ENCODE results near the gene ARPC2. TPM values are rescaled to one million over a fixed set of nuclear protein-coding genes. Genes with fewer than 3 reads are reported as not detected.

The ARPC2 gene
- polyA plus RNA-seq, 1 donor = 269 TPM

GRCh38 chr2:218244665-218245064 lies 27.7 kb downstream of the ARPC2 start:
- no peak overlapping the region for H3K4me3 ChIP-seq (ENCODE audit: low read length)
- H3K27ac ChIP-seq (ENCODE audit: low read length) = no peak overlapping the region
- H3K27me3 ChIP-seq (ENCODE audit: control insufficient read depth, insufficient read depth, low read length) = no peaks in the 10 kb centered on the region
- peaks cover 92% of the 10 kb centered on the region for H3K36me3 ChIP-seq (ENCODE audit: control insufficient read depth, insufficient read depth, low read length)
- no peak for DNase-seq
- no peaks in the 10 kb centered on the region for H3K9me3 ChIP-seq (ENCODE audit: control insufficient read depth, low read depth, low read length)
- 83% methylated on average over 1 of the region's 2 CpGs for WGBS (ENCODE audit: insufficient coverage, low lambda C conversion rate)
- H3K4me1 ChIP-seq (ENCODE audit: control insufficient read depth, insufficient read depth, low read length) = no peaks in the 10 kb centered on the region

GRCh38 chr2:218245214-218245613 lies 28.2 kb downstream of the ARPC2 start:
- Histone ChIP-seq H3K27me3 (ENCODE audit: control insufficient read depth, insufficient read depth, low read length) (no peaks in the 10 kb centered on the region), H3K9me3 (ENCODE audit: control insufficient read depth, low read depth, low read length) (no peaks in the 10 kb centered on the region), H3K4me3 (ENCODE audit: low read length) (no peak overlapping the region), H3K27ac (ENCODE audit: low read length) (no peak overlapping the region), H3K36me3 (ENCODE audit: control insufficient read depth, insufficient read depth, low read length) (peaks cover 92% of the 10 kb centered on the region), H3K4me1 (ENCODE audit: control insufficient read depth, insufficient read depth, low read length) (no peaks in the 10 kb centered on the region)
- DNase-seq = no peak
- WGBS (ENCODE audit: insufficient coverage, low lambda C conversion rate) = no CpG with 5 or more reads among the region's 5 CpGs

- peaks cover 95% of the 10 kb centered on the region for H3K36me3 ChIP-seq (ENCODE audit: control insufficient read depth, insufficient read depth, low read length)
- no peak for DNase-seq
Measured at GRCh38 chr2:218249691-218250090, 32.7 kb downstream of the ARPC2 start.

GRCh38 chr2:218252509-218253231 lies 35.7 kb downstream of the ARPC2 start:
- Histone ChIP-seq H3K4me1 (ENCODE audit: control insufficient read depth, insufficient read depth, low read length) (peaks cover 8% of the 10 kb centered on the region), H3K36me3 (ENCODE audit: control insufficient read depth, insufficient read depth, low read length) (peaks cover 87% of the 10 kb centered on the region), H3K4me3 (ENCODE audit: low read length) (no peak overlapping the region), H3K9me3 (ENCODE audit: control insufficient read depth, low read depth, low read length) (no peaks in the 10 kb centered on the region), H3K27me3 (ENCODE audit: control insufficient read depth, insufficient read depth, low read length) (no peaks in the 10 kb centered on the region), H3K27ac (ENCODE audit: low read length) (no peak overlapping the region)
- WGBS (ENCODE audit: insufficient coverage, low lambda C conversion rate) = no CpG with 5 or more reads among the region's 7 CpGs
- DNase-seq = no peak

More at GRCh38 chr2:218249691-218250090, 32.7 kb downstream of the ARPC2 start:
- Histone ChIP-seq H3K27ac (ENCODE audit: low read length) (no peak overlapping the region), H3K4me1 (ENCODE audit: control insufficient read depth, insufficient read depth, low read length) (peaks cover 8% of the 10 kb centered on the region), H3K9me3 (ENCODE audit: control insufficient read depth, low read depth, low read length) (no peaks in the 10 kb centered on the region), H3K27me3 (ENCODE audit: control insufficient read depth, insufficient read depth, low read length) (no peaks in the 10 kb centered on the region), H3K4me3 (ENCODE audit: low read length) (no peak overlapping the region)
- WGBS (ENCODE audit: insufficient coverage, low lambda C conversion rate) = no CpG with 5 or more reads among the region's 13 CpGs

GRCh38 chr2:218253232-218253625 lies 36.2 kb downstream of the ARPC2 start:
- DNase-seq = peak in 1 of 2 donors; percentile 77
- no peaks in the 10 kb centered on the region for H3K9me3 ChIP-seq (ENCODE audit: control insufficient read depth, low read depth, low read length)
- H3K27me3 ChIP-seq (ENCODE audit: control insufficient read depth, insufficient read depth, low read length) = no peaks in the 10 kb centered on the region
- H3K27ac ChIP-seq (ENCODE audit: low read length) = peak overlapping the region; percentile 47
- peaks cover 8% of the 10 kb centered on the region for H3K4me1 ChIP-seq (ENCODE audit: control insufficient read depth, insufficient read depth, low read length)
- no CpG with 5 or more reads among the region's 5 CpGs for WGBS (ENCODE audit: insufficient coverage, low lambda C conversion rate)
- no peak overlapping the region for H3K4me3 ChIP-seq (ENCODE audit: low read length)
- H3K36me3 ChIP-seq (ENCODE audit: control insufficient read depth, insufficient read depth, low read length) = peaks cover 82% of the 10 kb centered on the region

- peaks cover 9% of the 10 kb centered on the region for H3K4me1 ChIP-seq (ENCODE audit: control insufficient read depth, insufficient read depth, low read length)
- H3K4me3 ChIP-seq (ENCODE audit: low read length) = no peak overlapping the region
- DNase-seq = no peak
- WGBS (ENCODE audit: insufficient coverage, low lambda C conversion rate) = no CpG with 5 or more reads among the region's 6 CpGs
- H3K9me3 ChIP-seq (ENCODE audit: control insufficient read depth, low read depth, low read length) = no peaks in the 10 kb centered on the region
- peaks cover 61% of the 10 kb centered on the region for H3K36me3 ChIP-seq (ENCODE audit: control insufficient read depth, insufficient read depth, low read length)
- H3K27me3 ChIP-seq (ENCODE audit: control insufficient read depth, insufficient read depth, low read length) = no peaks in the 10 kb centered on the region
- H3K27ac ChIP-seq (ENCODE audit: low read length) = no peak overlapping the region
Measured at GRCh38 chr2:218255446-218255845, 38.5 kb downstream of the ARPC2 start.

- WGBS (ENCODE audit: insufficient coverage, low lambda C conversion rate) = 90% methylated on average over 2 of the region's 13 CpGs
- H3K4me1 ChIP-seq (ENCODE audit: control insufficient read depth, insufficient read depth, low read length) = peaks cover 23% of the 10 kb centered on the region
Measured at GRCh38 chr2:218256612-218257350, 39.8 kb downstream of the ARPC2 start.

GRCh38 chr2:218257390-218257981 lies 40.5 kb downstream of the ARPC2 start:
- Histone ChIP-seq H3K27me3 (ENCODE audit: control insufficient read depth, insufficient read depth, low read length) (no peaks in the 10 kb centered on the region), H3K4me3 (ENCODE audit: low read length) (no peak overlapping the region), H3K36me3 (ENCODE audit: control insufficient read depth, insufficient read depth, low read length) (peaks cover 42% of the 10 kb centered on the region), H3K9me3 (ENCODE audit: control insufficient read depth, low read depth, low read length) (no peaks in the 10 kb centered on the region), H3K27ac (ENCODE audit: low read length) (peak overlapping the region; percentile 2), H3K4me1 (ENCODE audit: control insufficient read depth, insufficient read depth, low read length) (peaks cover 28% of the 10 kb centered on the region)
- peak in 1 of 2 donors; percentile 11 for DNase-seq
- 50% methylated on average over 1 of the region's 8 CpGs for WGBS (ENCODE audit: insufficient coverage, low lambda C conversion rate)

More at GRCh38 chr2:218256612-218257350, 39.8 kb downstream of the ARPC2 start:
- Histone ChIP-seq H3K27ac (ENCODE audit: low read length) (no peak overlapping the region), H3K36me3 (ENCODE audit: control insufficient read depth, insufficient read depth, low read length) (peaks cover 49% of the 10 kb centered on the region), H3K9me3 (ENCODE audit: control insufficient read depth, low read depth, low read length) (no peaks in the 10 kb centered on the region), H3K27me3 (ENCODE audit: control insufficient read depth, insufficient read depth, low read length) (no peaks in the 10 kb centered on the region), H3K4me3 (ENCODE audit: low read length) (no peak overlapping the region)
- no peak for DNase-seq

GRCh38 chr2:218259099-218259961 lies 42.3 kb downstream of the ARPC2 start:
- Histone ChIP-seq H3K36me3 (ENCODE audit: control insufficient read depth, insufficient read depth, low read length) (peaks cover 41% of the 10 kb centered on the region), H3K4me1 (ENCODE audit: control insufficient read depth, insufficient read depth, low read length) (peaks cover 39% of the 10 kb centered on the region), H3K9me3 (ENCODE audit: control insufficient read depth, low read depth, low read length) (no peaks in the 10 kb centered on the region), H3K4me3 (ENCODE audit: low read length) (no peak overlapping the region), H3K27ac (ENCODE audit: low read length) (peak overlapping the region; percentile 25), H3K27me3 (ENCODE audit: control insufficient read depth, insufficient read depth, low read length) (no peaks in the 10 kb centered on the region)
- peak in 1 of 2 donors; percentile 41 for DNase-seq
- 100% methylated on average over 1 of the region's 15 CpGs for WGBS (ENCODE audit: insufficient coverage, low lambda C conversion rate)

GRCh38 chr2:218260166-218260565 lies 43.2 kb downstream of the ARPC2 start:
- H3K4me1 ChIP-seq (ENCODE audit: control insufficient read depth, insufficient read depth, low read length) = peaks cover 48% of the 10 kb centered on the region
- peaks cover 41% of the 10 kb centered on the region for H3K36me3 ChIP-seq (ENCODE audit: control insufficient read depth, insufficient read depth, low read length)
- no peak for DNase-seq
- no peaks in the 10 kb centered on the region for H3K27me3 ChIP-seq (ENCODE audit: control insufficient read depth, insufficient read depth, low read length)
- no peak overlapping the region for H3K4me3 ChIP-seq (ENCODE audit: low read length)
- H3K9me3 ChIP-seq (ENCODE audit: control insufficient read depth, low read depth, low read length) = no peaks in the 10 kb centered on the region
- H3K27ac ChIP-seq (ENCODE audit: low read length) = no peak overlapping the region
- 100% methylated on average over 1 of the region's 5 CpGs for WGBS (ENCODE audit: insufficient coverage, low lambda C conversion rate)

Data from large intestine (tissue), 3 donors.